GM11168 (cell line): Measurements from ENCODE around the gene ARMC2.
"Not testable (repeated sequence)": the region's sequence is repeated elsewhere in the genome, so short reads cannot be mapped to it uniquely, and the experiment has no call there.

Experiments
- in situ Hi-C: fragments of 300-500 bp; cut with MboI; formaldehyde crosslinking; loops from one replicate; pipeline ENCODE4 v1.12.0; 2022; ENCODE audit warnings: low sequenced_read_pairs; ENCODE audit not compliant: unreplicated experiment

ARMC2 gene

DNA sequence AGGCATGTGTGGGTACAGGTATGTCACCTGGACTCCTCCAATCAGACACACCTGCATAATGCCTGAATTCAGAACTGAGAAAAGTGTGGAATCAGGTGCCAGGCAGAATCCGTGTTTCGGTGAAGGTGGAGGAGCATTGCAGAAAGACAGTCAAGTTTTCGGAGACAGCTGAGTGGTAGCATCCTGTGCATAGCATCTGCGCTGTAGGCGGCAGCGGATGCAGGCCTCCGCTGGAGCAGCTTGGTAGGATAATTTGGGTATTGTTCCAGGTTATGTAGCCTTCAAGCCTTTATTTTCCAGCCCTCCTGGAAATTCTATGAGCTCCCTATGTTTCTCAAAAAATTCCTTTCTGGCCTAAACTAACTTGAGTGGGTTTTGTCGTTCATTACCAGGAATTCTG, 15.5 kb upstream of the ARMC2 start:
- in situ Hi-C loops: no loop called here

DNA sequence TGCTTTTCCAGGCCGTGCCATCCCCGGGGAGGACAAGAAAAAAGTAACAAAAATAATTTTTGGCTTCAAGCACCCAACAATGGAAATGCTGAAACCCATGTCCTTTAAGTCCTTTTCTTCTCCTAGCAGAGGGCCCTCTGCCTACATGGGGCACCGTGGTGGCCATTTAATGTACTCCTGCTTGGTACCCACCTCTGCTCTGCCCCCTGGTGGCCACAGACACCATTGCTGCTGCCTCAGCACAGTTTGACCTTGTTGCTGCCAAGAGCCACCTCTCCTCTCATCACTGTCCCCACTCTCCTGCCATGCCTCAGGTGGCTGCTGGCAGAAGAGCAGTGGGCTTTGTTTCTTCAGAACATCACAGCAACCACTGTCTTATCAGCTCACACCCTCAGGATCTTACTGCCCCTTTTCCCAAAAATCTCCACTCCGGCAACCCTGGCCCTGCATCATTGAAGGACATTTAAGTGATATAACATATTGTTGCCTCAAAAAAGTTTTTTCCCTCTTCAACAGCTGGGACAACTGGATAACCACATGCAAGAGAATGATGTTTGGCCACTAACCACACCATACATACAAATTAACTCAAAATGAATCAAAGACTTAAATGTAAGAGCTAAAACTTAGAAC, 12.9 kb upstream of the ARMC2 start:
- in situ Hi-C loops: no loop called here

- in situ Hi-C loops: no loop called here
These were observed 12.2 kb upstream of the ARMC2 start for GRCh38 chr6:108836061-108836460.

DNA sequence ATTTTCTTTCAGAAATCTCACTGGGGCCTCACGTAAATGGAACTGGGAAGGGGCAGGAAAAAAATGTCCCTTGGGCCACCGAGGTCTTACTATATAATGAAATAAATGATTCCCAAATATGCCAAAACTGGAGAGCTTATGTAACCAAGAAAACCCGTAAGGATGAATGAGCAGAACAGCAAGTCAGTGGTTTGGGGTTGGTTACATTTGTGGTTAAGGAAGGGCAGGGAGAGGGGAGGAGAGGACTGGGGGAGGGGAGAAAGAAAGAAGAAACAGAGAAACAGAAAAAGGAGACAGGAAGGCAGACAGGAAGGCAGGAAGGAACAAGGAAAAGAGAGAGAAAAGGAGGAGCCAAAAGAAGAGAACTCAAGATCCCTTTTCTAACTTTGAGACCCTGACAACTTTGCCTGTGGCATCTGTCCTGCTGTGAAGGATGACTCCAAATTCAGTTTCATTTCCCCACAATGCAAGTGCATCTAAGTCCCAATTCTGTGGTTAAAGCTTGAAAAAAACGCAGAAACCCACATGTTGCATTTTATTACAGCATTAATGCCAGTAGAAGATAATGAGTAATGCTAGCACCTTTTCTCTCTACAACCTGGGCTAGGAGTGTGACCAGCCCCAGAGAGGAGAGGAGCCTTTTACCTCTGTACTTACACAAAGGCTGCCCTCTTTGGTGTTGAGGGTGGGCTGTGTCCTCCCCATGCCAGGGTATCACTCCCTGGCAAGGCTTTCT, 10.8 kb upstream of the ARMC2 start:
- in situ Hi-C loops: no loop called here

DNA sequence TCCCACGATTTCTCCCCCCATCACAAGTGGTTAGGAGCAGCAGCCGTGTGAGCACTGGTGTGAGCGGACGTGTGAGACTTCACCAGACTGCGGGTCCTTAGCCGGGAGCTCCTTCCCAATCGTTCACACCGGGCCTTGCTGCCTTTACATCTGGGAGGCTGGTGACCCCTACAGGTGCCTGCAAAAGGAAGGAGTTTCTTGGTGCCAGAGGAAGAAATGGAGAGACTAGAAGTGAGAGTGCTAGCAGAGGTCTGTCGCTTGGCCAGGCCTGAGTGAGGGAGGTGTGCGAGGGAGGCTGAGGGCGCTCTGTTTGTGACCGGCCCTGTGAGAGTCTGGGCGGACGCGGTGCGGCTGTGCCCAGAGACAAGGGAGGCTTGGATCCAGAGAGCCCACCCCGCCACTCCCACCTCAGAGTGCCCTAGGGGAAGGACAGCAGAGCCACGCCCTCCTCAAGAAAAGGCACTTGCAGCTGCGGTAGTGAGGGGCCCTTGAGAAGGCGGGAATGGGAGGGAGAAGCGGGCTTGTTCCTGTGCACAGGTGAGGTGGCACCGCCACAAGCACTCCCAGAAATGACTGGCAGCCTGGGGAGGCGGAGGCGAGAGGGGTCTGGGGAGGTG, 10.0 kb upstream of the ARMC2 start:
- in situ Hi-C loops: no loop called here

GRCh38 chr6:108839083-108839642, 9.1 kb upstream of the ARMC2 start:
- in situ Hi-C loops: no loop called here

GRCh38 chr6:108840919-108841318, 7.3 kb upstream of the ARMC2 start:
- in situ Hi-C loops: no loop called here

DNA sequence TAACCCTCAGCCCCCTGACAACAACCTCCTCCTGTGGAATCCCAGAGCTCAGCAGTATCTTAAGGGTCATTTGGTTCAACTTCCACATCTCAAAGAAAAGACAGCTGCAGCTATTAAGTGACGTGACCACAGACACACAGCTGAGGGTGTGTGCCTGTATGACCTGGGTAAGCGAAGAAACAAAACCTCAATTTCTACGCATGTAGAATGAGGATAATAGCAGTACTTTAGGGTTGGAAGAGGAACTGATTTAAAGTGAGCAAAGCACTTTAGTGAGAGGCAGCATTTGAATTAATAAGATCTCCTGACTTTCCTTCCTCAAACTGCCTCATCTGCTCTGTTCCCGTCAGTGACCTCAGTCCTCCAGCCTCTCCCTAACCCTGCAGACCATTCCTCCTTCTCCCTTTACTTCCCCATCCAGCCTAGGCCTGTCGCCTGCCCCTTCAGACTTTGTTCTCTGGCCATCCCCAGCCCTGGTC, 6.8 kb upstream of the ARMC2 start:
- in situ Hi-C loops: no loop called here

DNA sequence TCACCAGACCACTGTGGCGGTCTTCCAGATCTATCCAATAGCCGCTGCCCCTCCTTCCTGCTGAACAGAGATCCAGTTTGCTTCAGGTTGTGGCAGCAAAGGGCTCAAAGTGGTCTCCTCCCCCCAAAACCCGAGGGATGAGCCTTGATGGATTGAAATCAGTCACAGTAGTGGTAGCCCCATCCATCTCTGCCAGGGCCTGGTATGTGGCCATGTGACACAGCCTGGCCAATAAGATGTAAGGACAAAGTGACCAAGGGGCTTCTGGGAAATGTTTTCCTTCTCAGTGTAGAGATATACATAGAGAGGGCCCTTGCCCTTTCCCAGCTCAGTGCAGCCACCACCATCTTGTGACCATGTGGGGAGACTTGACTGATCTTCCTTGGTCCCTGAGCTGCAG, 4.1 kb upstream of the ARMC2 start:
- in situ Hi-C loops: no loop called here

DNA sequence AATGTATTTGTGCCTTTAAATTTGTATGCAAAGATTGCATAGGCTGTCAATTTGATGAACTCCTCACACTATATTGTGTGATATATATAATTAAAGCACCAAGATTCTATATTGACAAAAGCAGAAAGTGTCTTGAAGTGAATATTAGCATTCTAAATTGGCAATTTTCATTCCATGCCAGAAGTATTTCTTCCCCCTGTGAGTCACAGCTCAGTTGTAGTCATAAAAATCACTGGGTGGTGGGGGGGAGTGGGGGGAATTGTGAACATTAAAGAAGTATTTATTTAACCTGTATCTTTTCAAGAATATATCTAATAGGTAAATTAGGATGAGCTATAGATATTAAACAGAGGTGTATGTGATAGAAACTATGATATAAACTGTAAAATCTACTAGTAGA, 3.1 kb upstream of the ARMC2 start:
- in situ Hi-C loops: no loop called here

DNA sequence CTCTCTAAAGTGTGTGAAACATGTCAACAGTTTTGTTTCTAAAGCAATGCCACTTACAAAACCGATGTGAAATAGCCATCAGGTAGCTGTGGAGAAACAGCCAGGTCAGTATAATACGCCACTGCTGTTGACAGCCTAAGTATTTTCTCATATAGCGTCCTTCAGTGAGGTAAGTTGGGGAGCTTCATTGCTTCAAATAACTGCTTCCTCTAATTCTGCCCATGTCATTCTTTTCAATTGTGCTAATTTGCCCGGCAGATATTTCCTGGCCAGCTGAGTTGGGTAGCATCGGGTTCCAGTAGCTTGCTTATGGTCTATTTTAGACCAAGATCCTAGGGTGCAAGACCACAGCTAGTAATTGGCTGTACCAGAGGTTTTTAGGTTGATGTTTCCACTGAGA, 2.1 kb upstream of the ARMC2 start:
- in situ Hi-C loops: no loop called here

DNA sequence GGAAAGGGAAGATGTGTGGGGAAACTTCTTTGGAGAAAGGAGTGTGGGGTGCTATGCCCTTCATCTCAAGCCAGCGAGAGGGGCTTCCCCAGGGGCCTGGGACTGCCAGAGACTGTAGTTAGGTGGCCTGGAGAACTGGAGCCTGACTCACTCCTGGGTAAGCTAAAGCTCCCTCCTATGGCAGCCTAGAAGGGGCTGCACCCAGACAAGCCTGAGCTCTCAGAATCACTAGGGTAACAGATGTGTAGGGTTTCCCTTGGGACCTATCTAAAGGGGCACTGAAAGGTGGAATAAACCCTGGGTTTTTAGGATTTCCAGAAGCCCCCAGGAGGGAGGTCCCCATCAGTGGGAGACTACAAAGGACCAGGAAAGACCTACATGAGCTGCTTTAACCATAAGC, 1.6 kb upstream of the ARMC2 start:
- in situ Hi-C loops: no loop called here

- in situ Hi-C loops: no loop called here
These were observed 495 bp upstream of the ARMC2 start for GRCh38 chr6:108847738-108848115.

- in situ Hi-C loops: no loop called here
These were observed 2.6 kb downstream of the ARMC2 start for GRCh38 chr6:108850669-108851465.

GRCh38 chr6:108851756-108852155, 3.5 kb downstream of the ARMC2 start:
- in situ Hi-C loops: no loop called here

- in situ Hi-C loops: no loop called here
These were observed 4.9 kb downstream of the ARMC2 start for GRCh38 chr6:108853077-108853476.

GRCh38 chr6:108862479-108863191, 14.4 kb downstream of the ARMC2 start:
- in situ Hi-C loops: no loop called here

GRCh38 chr6:108865751-108866286, 17.6 kb downstream of the ARMC2 start:
- in situ Hi-C loops: not testable (repeated sequence)

DNA sequence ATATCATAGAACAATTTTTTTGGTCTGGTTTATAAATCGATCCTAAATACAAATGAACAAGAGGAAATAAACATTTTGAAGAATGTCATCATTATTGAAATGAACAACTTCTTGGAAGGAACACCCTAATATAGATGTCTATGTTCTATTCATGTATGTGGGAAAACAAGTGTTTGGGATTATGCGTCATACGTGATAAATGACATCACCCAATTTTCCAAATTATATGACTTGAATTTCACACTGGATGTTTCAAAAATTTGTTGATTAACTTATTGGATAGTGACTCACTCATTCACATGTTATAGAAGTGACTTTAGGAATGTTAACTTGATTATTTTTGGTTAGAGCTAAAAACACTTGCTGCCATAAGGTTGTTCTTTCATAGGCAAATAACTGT, 18.6 kb downstream of the ARMC2 start:
- in situ Hi-C loops: no loop called here

GRCh38 chr6:108868647-108869046, 20.4 kb downstream of the ARMC2 start:
- in situ Hi-C loops: no loop called here
